Esophagus muscularis mucosa (tissue), 4 donors: Measurements from ENCODE around the gene PGAP3. TPM values are rescaled to one million over a fixed set of nuclear protein-coding genes. Genes with fewer than 3 reads are reported as not detected.

Experiments used
- DNase-seq: peaks from one replicate; pipeline ENCODE4 v3.0.0-alpha.2; 2017; ENCODE audit errors: extremely low spot score
- H3K27ac ChIP-seq, 4 donors: fragments of 200-600 bp; sonication (generic); replicated peaks in 1 of 4; 1 replicate in 3 of 4; 2 replicates in 1 of 4; pipeline ENCODE4 v1.5.1; 2016 to 2019; ENCODE audit warnings: mild to moderate bottlenecking in 1 of 4
- H3K27me3 ChIP-seq, 4 donors: fragments of 200-600 bp; sonication (generic); one replicate each; pipeline versions ENCODE4 v1.5.1 to v1.6.0; 2016 to 2019
- H3K36me3 ChIP-seq, 4 donors: fragments of 200-600 bp; sonication (generic); one replicate each; pipeline ENCODE4 v1.5.1; 2016 to 2019
- H3K4me1 ChIP-seq, 4 donors: fragments of 200-600 bp; sonication (generic); one replicate each; pipeline ENCODE4 v1.5.1; 2016 to 2019
- H3K4me3 ChIP-seq, 4 donors: fragments of 200-600 bp; sonication (generic); 1 replicate in 2 of 4; 2 replicates in 2 of 4; pipeline ENCODE4 v1.5.1; 2016 to 2019; ENCODE audit warnings: mild to moderate bottlenecking in 4 of 4, moderate library complexity in 1 of 4
- H3K9me3 ChIP-seq, 4 donors: fragments of 200-600 bp; sonication (generic); 1 replicate in 3 of 4; 2 replicates in 1 of 4; pipeline ENCODE4 v1.5.1; 2016 to 2019
- CTCF ChIP-seq, 3 experiments: fragments of 200-600 bp in 2 of 3; fragments of 450-650 bp in 1 of 3; sonication (generic) in 2 of 3; IDR thresholded peaks; one replicate each; pipeline ENCODE4 v1.5.1; 2017 to 2019; ENCODE audit warnings: antibody characterized with exemption in 3 of 3, mild to moderate bottlenecking in 2 of 3, moderate library complexity in 1 of 3
- EP300 ChIP-seq: sonication (generic); formaldehyde crosslinking; IDR thresholded peaks from one replicate; pipeline ENCODE4 v1.6.1; 2017; ENCODE audit warnings: antibody characterized with exemption
- POLR2A ChIP-seq: fragments of 450-650 bp; IDR thresholded peaks from one replicate; pipeline ENCODE4 v1.6.1; 2017; ENCODE audit warnings: antibody characterized with exemption, moderate library complexity, mild to moderate bottlenecking, low read depth
- POLR2AphosphoS5 ChIP-seq, 2 donors: sonication (generic); formaldehyde crosslinking; IDR thresholded peaks; one replicate each; pipeline ENCODE4 v1.6.1; 2017; ENCODE audit warnings: antibody characterized with exemption in 2 of 2
- WGBS: methylation state at CpG from one replicate; pipeline ENCODE4 v1.1.5; 2018; 5-methylcytosine and 5-hydroxymethylcytosine counted together
- intact Hi-C: fragments of 100-400 bp; cut with DNase I; formaldehyde crosslinking; loops from one replicate; pipeline ENCODE4 v1.15.1; 2023
- total RNA-seq, 4 donors: library from RNA; depleted of rRNA; stranded (reverse); fragments of >200 nt; gene quantifications; one replicate each; pipeline versions ENCODE4 v1.1.0 to v1.2.1, GENCODE V29; 2016

PGAP3 gene
- total RNA-seq, 4 donors from 2014 or later, result 6.2 to 9.4 (median 8.5) TPM

- Histone ChIP-seq H3K4me1 (peaks cover 54 to 93% (median 88%) of the 10 kb centered on the region in 4 donors), H3K27me3 (peaks cover 0 to 31% (median 19%) of the 10 kb centered on the region in 4 donors), H3K27ac (peak overlapping the region; percentile 23 to 59 (median 46)), H3K9me3 (no peaks in the 10 kb centered on the region), H3K36me3 (peaks cover 22 to 55% (median 43%) of the 10 kb centered on the region in 4 donors), H3K4me3 (no peak overlapping the region)
- TF ChIP-seq EP300 (no peak), POLR2A (no peak), CTCF (IDR thresholded peaks at IDR 0.05) (no peak), POLR2AphosphoS5 (IDR thresholded peaks at IDR 0.05) (no peak)
- WGBS, result 83% methylated on average over 6 of the region's 22 CpGs
- intact Hi-C loops, result no loop called here
- no peak for DNase-seq
Observed at GRCh38 chr17:39662551-39663339, 25.1 kb downstream of the PGAP3 start.

GRCh38 chr17:39661744-39662541, 25.9 kb downstream of the PGAP3 start:
- peaks cover 0 to 23% (median 11%) of the 10 kb centered on the region in 4 donors for H3K27me3 ChIP-seq
- no peak for DNase-seq
- H3K4me1 ChIP-seq, result peaks cover 47 to 85% (median 80%) of the 10 kb centered on the region in 4 donors
- H3K27ac ChIP-seq, result peak overlapping the region; percentile 31 to 73 (median 60)
- peaks cover 25 to 63% (median 50%) of the 10 kb centered on the region in 4 donors for H3K36me3 ChIP-seq
- no peaks in the 10 kb centered on the region for H3K9me3 ChIP-seq
- WGBS, result 61% methylated on average over 2 of the region's 8 CpGs
- intact Hi-C loops, result no loop called here
- TF ChIP-seq POLR2A (no peak), EP300 (no peak), CTCF (IDR thresholded peaks at IDR 0.05) (no peak), POLR2AphosphoS5 (IDR thresholded peaks at IDR 0.05) (no peak)
- H3K4me3 ChIP-seq, result no peak overlapping the region

- intact Hi-C loops, result no loop called here
- TF ChIP-seq EP300 (no peak), POLR2A (no peak), POLR2AphosphoS5 (IDR thresholded peaks at IDR 0.05) (peak; percentile 26 to 28), CTCF (IDR thresholded peaks at IDR 0.05) (no peak)
- DNase-seq, result no peak
- peaks cover 44 to 72% (median 67%) of the 10 kb centered on the region in 4 donors for H3K4me1 ChIP-seq
- no peaks in the 10 kb centered on the region for H3K9me3 ChIP-seq
- 89% methylated on average over 20 of the region's 35 CpGs for WGBS
- H3K27me3 ChIP-seq, result peaks cover 0 to 10% (median 2%) of the 10 kb centered on the region in 4 donors
- peaks cover 25 to 73% (median 60%) of the 10 kb centered on the region in 4 donors for H3K36me3 ChIP-seq
- peak overlapping the region; percentile 59 to 73 (median 64) for H3K27ac ChIP-seq
- no peak overlapping the region for H3K4me3 ChIP-seq
Observed at GRCh38 chr17:39660397-39661385, 27.2 kb downstream of the PGAP3 start.

GRCh38 chr17:39660011-39660360, 27.9 kb downstream of the PGAP3 start:
- Histone ChIP-seq H3K27me3 (peaks cover 0 to 3% (median 0%) of the 10 kb centered on the region in 4 donors), H3K36me3 (peaks cover 25 to 79% (median 59%) of the 10 kb centered on the region in 4 donors), H3K4me3 (no peak overlapping the region), H3K27ac (peak overlapping the region; percentile 59 to 73 (median 64)), H3K9me3 (no peaks in the 10 kb centered on the region), H3K4me1 (peaks cover 44 to 69% (median 63%) of the 10 kb centered on the region in 4 donors)
- WGBS, result 88% methylated on average over 5 of the region's 5 CpGs
- DNase-seq, result no peak
- no peak for TF ChIP-seq EP300
- TF ChIP-seq CTCF (IDR thresholded peaks at IDR 0.05), result no peak
- no peak for TF ChIP-seq POLR2A
- no peak for TF ChIP-seq POLR2AphosphoS5 (IDR thresholded peaks at IDR 0.05)
- intact Hi-C loops, result no loop called here
